ENCODE data around the gene DOCK10. TPM values are rescaled to one million over a fixed set of nuclear protein-coding genes. Genes with fewer than 3 reads are reported as not detected.

Gene DOCK10
- total RNA-seq, 1 experiment from 2014 or later: 2.9 TPM

DNA sequence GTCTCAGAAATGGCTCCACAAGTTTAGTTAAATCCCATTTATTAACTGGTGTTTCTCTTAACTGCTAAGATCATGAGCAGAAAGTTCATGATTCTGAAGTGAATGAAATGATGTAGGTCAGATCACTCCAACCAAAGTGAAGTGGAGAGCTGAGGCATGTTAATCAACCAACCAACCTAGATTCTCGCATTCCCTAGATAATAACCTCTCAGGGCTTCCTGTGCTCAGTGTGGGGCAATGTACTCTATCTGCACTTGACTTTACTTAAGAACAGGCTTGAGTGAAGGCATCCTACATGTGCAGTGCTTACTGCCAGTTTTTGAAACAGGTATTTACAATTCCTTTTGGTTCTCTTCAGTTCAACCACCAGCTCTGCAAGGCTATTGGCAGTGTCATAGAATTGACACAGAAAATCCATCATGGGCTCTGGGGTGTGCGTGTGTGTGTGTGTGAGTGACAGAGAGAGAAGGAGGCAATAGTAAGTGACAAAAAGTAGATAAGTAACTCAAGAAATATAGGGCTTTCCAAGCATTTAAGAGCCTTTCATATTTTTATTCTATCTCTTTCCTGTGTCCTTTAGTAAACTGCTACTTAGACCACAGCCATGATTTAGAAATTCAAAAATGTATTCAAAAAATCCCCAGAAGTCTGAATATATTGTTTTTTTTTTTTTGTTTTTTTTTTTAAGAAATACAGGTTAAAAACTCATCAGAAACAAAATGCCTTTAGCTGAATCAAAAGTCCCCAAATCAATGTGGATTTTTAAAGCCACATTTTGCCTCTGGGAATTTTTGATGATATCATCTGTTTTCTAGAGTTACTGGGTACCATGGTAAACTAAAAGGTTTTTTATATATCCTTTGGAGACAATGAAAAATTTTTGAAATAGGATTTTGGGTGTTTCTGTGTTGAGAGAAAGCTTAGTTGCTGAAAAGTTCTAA is 28.6 kb downstream of the DOCK10 start (continued):
- no peak for TF ChIP-seq PREB (CRISPR knock-in tag; IDR thresholded peaks at IDR 0.05; ENCODE audit: borderline replicate concordance)

- peaks cover 40% of the 10 kb centered on the region for H3K4me1 Mint-ChIP-seq
- no peaks in the 10 kb centered on the region for H3K36me3 Mint-ChIP-seq
- ATAC-seq (no peak), DNase-seq (ENCODE audit: low spot score) (no peak)
- no peak overlapping the region for H3K27ac Mint-ChIP-seq
- no peaks in the 10 kb centered on the region for H3K27me3 Mint-ChIP-seq (ENCODE audit: low read depth)
- TF ChIP-seq E2F4 (CRISPR knock-in tag; IDR thresholded peaks at IDR 0.05; ENCODE audit: borderline replicate concordance, low read depth) (no peak), CBFB (CRISPR knock-in tag; IDR thresholded peaks at IDR 0.05; ENCODE audit: low read depth) (no peak), FOXP4 (CRISPR knock-in tag; IDR thresholded peaks at IDR 0.05) (no peak), AFF4 (CRISPR knock-in tag; IDR thresholded peaks at IDR 0.05; ENCODE audit: borderline replicate concordance) (no peak), ATF1 (CRISPR knock-in tag; IDR thresholded peaks at IDR 0.05) (no peak), SOX15 (CRISPR knock-in tag; IDR thresholded peaks at IDR 0.05) (no peak), ZNF219 (CRISPR knock-in tag; IDR thresholded peaks at IDR 0.05; ENCODE audit: borderline replicate concordance) (no peak), MYBL2 (CRISPR knock-in tag; IDR thresholded peaks at IDR 0.05) (no peak), NFE2L1 (CRISPR knock-in tag; IDR thresholded peaks at IDR 0.05) (no peak), TEAD4 (CRISPR knock-in tag; IDR thresholded peaks at IDR 0.05) (no peak), ATF6 (CRISPR knock-in tag; IDR thresholded peaks at IDR 0.05) (no peak), NFATC4 (CRISPR knock-in tag; IDR thresholded peaks at IDR 0.05) (no peak), JAZF1 (CRISPR knock-in tag; IDR thresholded peaks at IDR 0.05) (no peak)
- TF ChIP-seq, protein P1, sequence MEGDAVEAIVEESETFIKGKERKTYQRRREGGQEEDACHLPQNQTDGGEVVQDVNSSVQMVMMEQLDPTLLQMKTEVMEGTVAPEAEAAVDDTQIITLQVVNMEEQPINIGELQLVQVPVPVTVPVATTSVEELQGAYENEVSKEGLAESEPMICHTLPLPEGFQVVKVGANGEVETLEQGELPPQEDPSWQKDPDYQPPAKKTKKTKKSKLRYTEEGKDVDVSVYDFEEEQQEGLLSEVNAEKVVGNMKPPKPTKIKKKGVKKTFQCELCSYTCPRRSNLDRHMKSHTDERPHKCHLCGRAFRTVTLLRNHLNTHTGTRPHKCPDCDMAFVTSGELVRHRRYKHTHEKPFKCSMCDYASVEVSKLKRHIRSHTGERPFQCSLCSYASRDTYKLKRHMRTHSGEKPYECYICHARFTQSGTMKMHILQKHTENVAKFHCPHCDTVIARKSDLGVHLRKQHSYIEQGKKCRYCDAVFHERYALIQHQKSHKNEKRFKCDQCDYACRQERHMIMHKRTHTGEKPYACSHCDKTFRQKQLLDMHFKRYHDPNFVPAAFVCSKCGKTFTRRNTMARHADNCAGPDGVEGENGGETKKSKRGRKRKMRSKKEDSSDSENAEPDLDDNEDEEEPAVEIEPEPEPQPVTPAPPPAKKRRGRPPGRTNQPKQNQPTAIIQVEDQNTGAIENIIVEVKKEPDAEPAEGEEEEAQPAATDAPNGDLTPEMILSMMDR (IDR thresholded peaks at IDR 0.05): no peak
- TF ChIP-seq, protein P2, sequence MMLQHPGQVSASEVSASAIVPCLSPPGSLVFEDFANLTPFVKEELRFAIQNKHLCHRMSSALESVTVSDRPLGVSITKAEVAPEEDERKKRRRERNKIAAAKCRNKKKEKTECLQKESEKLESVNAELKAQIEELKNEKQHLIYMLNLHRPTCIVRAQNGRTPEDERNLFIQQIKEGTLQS (CRISPR knock-in tag; conservative IDR thresholded peaks at IDR 0.05): no peak
- no peaks in the 10 kb centered on the region for H3K9me3 Mint-ChIP-seq
- no peak overlapping the region for H3K4me3 Mint-ChIP-seq
- POLR2A ChIA-PET: no interaction called here
- CTCF ChIA-PET: no interaction called here
These were observed 30.7 kb downstream of the DOCK10 start for GRCh38 chr2:225011585-225011984.
